Posterior cingulate gyrus (tissue), 11 donors: ENCODE measurements around the gene ENAH.
"Not testable (repeated sequence)": the region's sequence is repeated elsewhere in the genome, so short reads cannot be mapped to it uniquely, and the experiment has no call there.

Source experiments
- DNase-seq, 10 donors: peaks; one replicate each; pipeline versions ENCODE4 v3.0.0 to v3.0.0-alpha.2; 2020 to 2021; ENCODE audit warnings: mixed read lengths in 3 of 10
- intact Hi-C: fragments of 100-400 bp; cut with DNase I; formaldehyde crosslinking; loops from one replicate; pipeline ENCODE4 v1.15.1; 2023

Gene ENAH

DNA sequence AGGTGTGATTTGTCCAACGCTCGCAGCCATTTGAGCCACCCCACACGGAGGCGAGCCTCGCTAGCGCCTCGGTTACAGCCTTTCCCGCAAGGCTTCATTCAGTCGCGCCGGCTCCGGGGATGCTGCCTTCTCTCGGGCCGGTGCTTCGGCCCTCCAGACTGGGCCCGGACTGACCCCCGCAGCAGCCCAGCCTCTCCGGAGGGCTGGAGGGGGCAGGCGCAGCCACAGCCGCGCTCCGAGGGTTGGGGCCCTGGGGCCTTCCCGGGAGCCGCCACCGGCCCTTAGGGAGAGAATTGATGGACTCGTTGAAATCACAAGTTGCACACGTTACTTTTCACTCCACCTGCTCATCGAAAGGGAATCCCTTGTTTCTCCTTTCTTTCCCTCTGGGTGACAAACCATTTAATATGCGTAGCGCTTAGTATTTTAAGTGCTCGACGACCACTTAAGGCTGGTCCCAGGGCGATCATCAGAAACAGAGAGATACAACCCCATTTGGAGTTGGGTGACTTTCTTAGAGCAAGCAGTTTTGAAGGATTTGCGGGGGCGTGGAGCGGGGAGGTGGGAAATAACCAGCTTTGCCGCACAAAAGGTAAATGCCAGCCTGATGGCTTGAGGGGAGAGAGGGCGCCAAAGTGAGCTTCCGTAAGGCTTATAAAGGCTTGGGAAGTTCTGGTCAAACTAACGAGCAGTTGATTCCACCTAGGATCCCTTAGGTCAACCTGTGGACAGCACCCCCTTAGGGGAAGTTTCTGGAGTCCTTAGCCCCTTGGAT, 24.6 kb upstream of the ENAH start:
- intact Hi-C loops: no loop called here
- peak in 9 of 10 donors; percentile 18 to 92 (median 30) for DNase-seq

DNA sequence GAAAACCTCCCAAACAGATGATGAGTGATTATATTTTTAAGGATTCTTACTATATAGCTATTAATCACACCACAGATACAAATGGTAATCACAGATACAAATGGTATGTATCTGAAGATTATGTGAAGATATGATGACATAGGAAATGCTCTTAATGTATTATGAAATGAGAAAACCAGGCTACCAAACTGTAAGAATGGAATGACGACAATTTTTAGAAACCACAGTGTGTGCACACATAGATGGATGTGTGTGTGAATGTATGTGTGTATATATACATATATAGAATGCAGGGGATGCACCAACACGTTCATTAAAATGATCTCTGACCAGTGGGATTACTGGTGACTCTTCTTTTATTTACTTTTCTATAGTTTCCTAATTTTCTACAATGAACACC, 21.5 kb upstream of the ENAH start:
- intact Hi-C loops: no loop called here
- no peak for DNase-seq

DNA sequence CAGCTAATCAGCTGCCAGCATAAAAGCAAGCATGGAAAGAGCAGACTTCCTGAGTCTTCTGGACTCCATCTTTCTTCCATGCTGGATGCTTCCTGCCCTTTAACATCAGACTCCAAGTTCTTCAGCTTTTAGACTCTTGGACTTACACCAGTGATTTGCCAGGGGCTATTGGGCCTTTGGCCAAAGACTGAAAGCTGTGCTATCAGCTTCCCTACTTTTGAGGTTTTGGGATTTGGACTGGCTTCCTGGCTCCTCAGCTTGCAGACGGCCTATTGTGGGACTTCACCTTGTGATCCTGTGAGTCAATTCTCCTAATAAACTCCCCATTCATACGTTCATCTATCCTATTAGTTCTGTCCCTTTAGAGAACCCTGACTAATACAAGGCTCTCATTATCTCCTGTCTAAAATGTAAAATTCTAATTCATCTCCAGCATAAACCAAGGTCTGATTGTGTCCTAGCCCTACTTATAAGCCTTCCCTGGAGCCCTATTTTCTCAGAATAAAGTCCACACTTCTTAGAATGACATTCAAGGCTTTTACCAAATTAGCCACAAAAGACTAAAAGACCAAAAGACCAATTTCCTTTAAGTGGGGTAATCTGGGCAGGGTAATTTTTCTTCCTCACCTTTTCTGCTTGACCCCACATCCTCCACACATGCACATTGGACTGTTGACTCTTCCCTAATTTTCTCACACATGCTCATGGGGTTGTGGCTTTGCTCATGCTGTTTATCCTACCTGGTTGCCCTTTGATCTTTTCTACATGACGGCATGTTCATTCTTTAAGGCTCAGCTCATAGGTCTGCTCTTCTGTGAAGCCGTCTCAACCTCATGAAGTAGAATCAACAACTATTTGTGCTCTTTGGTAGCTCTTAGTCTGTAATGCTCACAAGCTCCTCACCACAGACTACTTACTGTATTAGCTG, 18.1 kb upstream of the ENAH start:
- DNase-seq: no peak
- intact Hi-C loops: no loop called here

DNA sequence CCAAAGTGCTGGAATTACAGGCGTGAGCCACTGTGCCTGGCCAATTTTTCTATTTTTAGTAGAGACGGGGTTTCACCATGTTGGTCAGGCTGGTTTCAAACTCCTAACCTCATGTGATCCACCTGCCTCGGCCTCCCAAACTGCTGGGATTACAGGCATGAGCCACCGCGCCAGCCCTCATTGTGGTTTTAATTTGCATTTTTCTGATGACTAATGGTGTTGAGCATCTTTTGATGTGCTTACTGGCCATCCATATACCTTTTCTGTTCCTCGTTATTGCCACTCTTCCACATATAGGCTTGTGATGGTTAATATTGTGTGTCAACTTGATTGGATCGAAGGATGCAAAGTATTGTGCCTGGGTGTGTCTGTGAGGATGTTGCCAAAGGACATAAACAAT, 17.4 kb upstream of the ENAH start:
- no peak for DNase-seq
- intact Hi-C loops: no loop called here

DNA sequence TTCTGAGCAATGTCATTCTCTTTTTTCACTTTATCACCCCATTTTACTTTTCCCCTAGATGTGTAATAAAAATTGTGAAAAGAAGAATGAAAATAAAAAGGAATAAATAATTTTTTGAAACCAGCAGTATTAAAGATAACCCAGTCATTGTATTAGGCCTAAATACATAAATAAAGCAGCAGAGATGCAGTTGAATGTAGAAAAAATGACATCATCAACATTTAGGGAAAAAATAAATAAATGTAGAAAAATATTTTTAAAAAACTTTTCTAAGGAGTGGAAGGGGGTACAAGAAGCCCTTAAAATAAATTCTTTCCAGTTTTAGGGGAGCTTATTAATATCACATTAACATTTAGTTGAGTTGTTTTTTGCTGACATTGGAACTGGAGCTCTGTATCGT, 15.3 kb upstream of the ENAH start:
- intact Hi-C loops: no loop called here
- no peak for DNase-seq

DNA sequence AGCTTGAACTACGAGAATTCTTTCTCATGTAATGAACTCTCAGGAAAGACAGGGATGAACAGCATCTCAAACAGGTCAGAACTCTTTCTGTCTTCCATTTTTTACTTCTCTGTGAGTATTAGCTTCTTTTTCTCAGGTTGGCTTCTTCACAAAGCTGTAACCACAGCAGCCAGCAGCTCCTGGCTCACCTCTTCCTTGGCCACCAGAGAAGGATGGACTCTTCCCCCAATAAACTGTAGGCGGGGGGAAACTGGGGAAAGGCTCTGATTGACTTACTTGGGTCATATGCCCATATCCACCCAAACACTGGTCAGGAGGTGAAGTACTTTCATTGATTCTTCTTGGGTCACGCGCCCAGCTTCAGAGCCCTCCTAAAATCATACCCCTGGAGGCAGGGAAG, 14.4 kb upstream of the ENAH start:
- intact Hi-C loops: no loop called here
- no peak for DNase-seq

DNA sequence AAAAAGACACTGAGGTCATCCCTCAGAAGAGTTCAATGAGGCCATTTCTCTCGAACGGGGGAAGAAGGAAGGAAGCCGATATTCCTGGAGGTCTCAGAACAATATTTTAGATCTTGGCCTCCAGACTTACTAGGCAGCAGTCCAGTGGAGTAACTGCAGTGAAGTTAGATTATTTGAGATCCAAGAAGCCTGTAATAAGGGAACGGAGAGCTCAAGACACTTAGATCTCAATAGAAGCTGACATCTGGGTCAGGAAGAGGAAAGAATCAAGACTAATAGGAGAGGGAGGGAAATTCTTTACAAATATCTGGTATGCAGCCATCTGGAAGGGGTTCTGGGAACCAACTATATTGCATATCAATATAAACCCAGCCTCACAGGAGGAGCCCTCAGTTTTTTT, 13.6 kb upstream of the ENAH start:
- intact Hi-C loops: no loop called here
- DNase-seq: no peak

DNA sequence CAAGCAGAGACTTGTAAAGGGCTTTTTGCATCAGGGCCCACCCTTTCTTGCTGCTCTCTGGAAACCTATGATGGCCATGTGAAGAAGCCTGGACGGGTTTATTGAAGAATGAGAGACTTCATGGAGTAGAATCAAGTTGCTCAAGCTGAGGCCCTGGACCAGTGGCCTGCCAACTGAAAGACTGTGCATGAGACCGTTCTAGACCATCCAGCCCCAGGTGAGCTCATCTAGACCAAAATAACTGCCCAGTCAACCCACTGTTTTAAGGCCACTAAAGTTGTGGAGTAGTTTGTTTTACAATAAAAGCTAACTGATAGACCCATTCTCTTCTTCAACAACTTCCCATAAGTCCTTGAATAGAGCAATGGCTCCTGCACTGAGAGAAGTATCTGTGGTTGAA, 11.8 kb upstream of the ENAH start:
- intact Hi-C loops: no loop called here
- DNase-seq: no peak

DNA sequence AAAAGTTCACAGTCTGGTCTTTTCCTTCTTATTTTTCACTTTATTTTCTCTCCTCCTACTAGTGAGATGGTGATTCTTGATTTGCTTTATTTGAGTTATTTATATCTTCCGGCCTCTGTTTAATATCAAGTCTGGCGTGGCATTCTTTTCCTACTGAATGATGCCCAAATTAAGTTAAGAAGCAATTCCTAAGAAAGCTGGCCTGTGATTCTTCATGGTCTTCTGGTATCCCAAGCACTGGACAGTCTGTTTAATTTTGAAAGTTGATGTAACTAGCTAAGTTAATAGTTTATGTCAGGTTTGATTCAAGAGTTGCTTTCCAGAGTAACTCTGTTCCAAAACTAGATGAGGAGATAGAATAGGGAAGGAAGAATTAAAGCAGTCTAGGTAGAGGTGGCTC, 9.2 kb upstream of the ENAH start:
- no peak for DNase-seq
- intact Hi-C loops: no loop called here

DNA sequence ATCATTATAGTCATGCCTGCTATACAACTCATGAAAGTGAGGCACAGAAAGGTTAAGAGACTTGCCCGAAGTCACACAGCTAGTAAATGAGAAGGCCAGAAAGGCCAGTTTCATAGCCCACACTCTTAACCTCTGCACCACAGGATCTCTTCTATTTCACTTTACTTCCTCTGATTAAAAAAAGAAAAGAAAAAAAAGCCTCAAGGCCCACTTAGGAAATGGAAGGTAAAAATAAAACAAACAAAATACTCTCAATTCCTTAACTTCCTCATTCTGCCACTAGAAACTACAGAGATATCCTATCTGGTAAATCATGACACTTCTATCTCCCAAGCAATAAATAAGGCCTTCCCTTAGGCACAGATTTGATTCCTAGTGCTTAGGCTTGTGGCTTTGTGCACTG, 7.6 kb upstream of the ENAH start:
- intact Hi-C loops: no loop called here
- no peak for DNase-seq

DNA sequence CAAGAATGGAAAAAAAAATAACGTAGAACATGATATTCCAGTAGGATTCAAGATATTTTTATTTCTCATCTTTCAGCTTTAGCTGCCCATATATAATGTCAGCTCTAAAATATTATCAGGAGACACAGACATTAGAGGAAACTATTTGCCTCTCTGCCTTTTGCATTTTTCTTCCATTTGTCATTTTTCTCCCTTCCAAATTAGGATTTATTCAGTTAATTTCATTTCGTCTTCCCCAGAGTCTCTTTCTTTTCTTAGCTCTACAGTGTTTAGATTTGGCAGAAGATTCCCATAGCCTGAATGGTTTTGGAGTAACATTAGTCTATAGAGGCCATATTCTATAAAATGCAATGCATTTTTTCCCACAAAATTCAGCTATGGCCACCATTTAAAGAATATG, 5.1 kb upstream of the ENAH start:
- intact Hi-C loops: no loop called here

DNA sequence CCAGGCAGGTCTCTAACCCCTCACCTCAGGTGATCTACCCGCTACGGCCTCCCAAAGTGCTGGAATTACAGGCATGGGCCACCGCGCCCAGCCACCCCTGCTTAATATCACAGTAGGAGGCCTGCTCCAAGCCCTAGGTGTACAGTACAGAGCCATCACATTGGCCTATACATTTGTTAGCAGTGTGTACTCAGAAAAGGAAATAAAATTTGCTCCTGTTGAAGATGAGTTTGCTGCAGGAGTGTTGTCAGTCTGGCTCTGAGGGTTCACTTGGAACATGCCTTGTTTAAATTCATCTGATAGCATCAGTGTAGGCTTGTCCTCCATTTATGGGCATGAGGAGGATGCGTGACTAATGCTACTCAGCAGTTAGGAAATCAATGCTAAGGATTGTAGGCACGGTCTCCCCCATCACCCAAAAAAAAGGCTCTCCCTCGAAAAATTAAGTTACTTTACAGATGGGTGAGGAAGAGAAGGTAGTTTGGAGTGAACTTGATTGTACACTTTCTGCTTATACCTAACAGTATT, 4.6 kb upstream of the ENAH start:
- no peak for DNase-seq
- intact Hi-C loops: no loop called here

More for the DNA sequence above, 5.1 kb upstream of the ENAH start:
- DNase-seq: no peak

DNA sequence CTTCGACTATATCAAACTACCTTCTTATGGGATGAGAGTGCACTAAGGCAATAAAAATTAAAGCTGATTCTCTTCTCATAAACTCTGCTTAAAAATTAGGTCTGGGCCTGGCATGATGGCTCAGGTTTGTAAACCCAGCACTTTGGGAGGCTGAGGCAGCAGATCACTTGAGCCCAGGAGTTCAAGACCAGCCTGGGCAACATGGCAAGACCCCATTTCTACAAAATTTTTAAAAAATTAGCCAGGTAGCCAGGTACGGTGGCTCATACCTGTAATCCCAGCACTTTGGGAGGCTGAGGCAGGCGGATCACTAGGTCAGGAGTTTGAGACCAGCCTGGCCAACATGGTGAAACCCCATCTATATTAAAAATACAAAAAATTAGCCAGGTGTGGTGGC, 3.3 kb upstream of the ENAH start:
- intact Hi-C loops, DNase-seq: not testable (repeated sequence)

DNA sequence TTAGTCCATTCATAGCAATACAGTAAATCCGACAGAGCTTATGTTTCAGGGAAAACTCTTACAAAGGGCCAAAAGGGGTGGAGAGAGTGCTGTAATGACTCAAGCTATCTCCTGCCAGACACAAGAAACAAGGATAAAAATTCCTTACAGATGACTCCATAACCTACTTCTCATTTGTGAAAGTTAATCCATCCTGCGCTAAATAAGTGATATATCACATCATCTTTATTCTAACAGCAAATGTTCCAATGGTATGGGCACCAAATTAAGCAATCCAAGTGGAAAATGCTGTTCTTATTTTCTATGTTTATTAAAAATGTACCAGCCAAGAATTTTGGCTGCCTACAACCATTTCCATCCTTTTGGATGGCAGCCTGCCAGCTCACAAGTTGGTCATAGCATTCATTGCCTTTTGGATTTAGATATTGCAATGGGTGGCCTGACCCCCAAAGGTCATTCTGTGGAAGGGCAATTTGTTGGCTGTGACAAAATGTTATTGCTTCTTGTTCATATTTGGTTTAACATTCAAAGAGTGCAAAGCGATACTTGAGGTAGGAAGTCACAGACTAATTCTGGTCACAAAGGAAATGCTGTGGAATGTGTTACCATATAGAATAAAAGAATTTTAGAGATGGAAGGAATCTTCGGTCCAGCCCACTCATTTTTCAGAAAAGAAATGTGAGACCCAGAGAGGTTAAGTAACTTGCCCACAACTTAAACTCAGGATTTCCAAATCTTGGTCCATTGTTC, 2.8 kb upstream of the ENAH start:
- peak in 6 of 10 donors; percentile 16 to 87 (median 58) for DNase-seq
- intact Hi-C loops: loop anchor here (1.0 kb wide), 1 partner anchor 180 kb away; no protein-coding TSS in a partner anchor

DNA sequence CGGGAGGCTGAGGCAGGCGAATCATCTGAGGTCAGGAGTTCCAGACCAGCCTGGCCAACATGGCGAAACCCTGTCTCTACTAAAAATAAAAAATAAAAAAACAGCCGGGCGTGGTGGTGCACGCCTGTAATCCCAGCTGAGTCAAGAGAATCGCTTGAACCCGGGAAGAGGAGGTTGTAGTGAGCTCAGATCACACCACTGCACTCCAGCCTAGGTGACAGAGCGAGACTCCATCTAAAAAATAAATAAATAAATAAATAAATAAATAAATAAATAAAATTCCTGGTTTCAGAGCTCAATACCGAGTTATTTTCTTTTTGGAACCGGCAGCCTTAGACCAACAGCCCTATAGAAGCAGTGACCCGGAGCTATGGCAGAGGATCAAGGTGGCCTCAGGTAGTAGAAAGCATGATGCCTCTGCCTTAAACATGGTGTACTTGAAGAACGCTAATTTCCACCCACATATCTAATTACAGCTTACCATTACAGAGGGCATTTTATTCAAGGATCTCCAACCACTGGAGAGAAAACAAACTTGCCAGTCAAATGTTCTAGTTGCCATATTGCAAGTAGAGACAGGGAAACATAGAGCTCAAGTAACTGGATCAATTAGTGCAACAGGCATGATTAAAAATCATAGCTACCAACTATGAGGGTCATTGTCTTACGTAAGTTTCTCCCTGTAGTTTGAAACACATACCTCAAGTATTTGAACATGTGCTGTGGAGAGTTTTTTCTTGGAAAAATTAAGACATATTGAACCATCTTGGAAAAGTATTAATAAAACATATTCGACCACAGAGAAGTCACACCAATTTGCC, 2.0 kb upstream of the ENAH start:
- intact Hi-C loops: loop anchor here (1.0 to 5.0 kb wide), 4 partner anchors 88 to 267 kb away; partner anchors contain the start of gene PYCR2
- no peak for DNase-seq

DNA sequence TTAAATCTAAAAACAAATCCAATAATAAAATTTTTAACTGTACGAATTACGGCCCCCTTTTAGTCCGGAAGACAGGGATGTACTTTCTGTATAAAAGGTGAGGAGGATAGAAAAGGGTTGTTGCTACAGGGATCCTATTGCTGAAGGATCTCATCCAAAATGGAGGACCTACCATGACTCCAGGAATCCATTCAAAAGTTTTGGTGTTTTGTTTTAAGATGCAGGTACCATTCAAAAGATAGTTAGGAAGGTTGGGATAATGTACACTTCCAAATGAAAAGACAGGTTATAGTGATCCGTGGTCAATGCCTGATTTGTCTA, 1.3 kb upstream of the ENAH start:
- intact Hi-C loops: loop anchor here (5.0 kb wide), 3 partner anchors 87 to 268 kb away; partner anchors contain the start of gene PYCR2
- DNase-seq: no peak

DNA sequence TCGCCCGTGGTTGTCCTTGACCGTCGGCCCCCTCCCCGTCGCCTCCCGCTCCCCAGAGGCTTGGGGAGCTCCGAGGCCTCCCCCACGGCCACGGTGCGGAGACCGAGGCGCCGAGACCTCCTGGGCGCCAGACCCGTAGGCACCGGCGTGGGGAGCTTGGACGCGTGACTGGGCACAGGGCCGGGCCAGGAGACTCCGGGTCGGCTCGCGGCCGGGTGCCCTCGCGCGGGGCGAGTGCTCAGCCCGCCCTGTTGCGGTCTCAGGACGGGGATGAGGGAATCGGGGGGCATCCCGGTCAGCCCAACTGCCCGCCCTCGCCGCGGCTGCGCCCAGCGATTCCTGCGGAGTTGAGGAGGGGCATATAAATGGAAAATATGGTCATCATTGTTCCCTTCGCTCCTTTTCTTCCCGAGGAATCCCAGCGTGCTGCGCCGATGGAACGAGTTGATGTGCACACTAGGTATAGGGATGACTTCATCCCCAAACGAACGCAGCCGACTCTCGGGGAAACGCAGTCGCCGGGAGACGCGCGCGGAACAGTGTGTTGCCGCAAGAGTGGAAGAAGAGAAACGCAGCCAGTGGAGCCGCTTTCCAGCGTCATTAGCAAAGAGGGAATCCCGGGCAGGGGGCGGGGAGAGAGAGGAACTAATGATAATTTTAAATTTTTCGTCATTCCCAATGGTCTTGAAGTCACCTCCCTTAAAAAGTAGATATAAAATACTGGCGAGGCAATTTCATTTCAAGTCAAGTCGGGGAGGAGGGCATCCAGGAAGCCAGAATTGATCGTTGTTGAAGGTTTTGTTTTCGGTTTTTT, 747 bp upstream of the ENAH start:
- DNase-seq: peak; percentile 61 to 95 (median 72)
- intact Hi-C loops: loop anchor here (2.0 to 5.0 kb wide), 4 partner anchors 86 to 269 kb away; partner anchors contain the start of genes PYCR2 and SRP9

DNA sequence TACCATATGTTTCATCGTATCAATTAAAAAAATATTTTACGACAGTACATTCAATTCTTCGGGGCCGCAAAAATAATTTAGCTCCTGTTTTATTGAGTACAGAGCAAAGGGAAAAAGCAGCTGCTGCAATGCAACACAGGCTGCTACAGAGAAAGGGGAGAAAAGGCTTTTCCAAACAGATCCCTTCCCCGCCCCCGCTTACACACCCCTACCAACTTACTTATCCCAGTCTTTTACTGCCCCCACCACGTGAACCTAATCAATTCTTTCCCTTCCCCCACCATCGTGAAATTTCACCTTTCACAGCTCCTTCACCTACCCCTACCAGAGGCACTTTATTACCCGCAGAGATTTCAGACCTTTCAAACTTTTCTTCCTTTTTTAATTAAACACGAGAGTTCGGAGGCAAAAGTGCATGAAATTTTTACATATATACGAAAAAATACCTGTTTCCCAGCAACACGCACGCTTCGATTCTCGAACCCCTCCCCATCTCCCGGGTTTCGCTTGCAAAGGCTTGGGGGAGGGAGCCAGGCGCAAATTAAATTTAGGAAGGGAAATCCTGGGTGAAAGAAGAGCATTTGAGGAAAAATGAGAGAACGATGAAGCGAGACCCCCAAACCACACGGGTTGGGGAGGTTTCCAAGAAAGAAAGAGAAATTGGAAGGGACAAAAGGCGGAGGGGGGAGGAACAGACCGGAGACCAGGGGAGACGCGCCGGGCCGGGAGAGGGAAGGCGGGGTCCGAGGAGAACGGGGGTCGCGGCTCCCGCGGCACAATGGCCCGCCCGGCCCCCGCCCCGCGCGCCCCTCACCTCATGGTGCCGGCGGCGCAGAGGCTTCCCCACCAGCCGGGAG, 823 bp downstream of the ENAH start:
- intact Hi-C loops: loop anchor here (2.0 to 5.0 kb wide), 4 partner anchors 85 to 270 kb away; partner anchors contain the start of genes PYCR2 and SRP9
- peak in 5 of 10 donors; percentile 19 to 89 (median 32) for DNase-seq
